GM19023 (cell line): ENCODE measurements around the gene GGT1.
"Not testable (repeated sequence)": the region's sequence is repeated elsewhere in the genome, so short reads cannot be mapped to it uniquely, and the experiment has no call there.

ENCODE experiments used
- ATAC-seq: cut with Tn5 transposase; IDR thresholded peaks from one replicate; pipeline ENCODE4 v1.9.1; 2021; ENCODE audit warnings: mild to moderate bottlenecking, moderate library complexity; ENCODE audit not compliant: unreplicated experiment

The GGT1 gene

DNA sequence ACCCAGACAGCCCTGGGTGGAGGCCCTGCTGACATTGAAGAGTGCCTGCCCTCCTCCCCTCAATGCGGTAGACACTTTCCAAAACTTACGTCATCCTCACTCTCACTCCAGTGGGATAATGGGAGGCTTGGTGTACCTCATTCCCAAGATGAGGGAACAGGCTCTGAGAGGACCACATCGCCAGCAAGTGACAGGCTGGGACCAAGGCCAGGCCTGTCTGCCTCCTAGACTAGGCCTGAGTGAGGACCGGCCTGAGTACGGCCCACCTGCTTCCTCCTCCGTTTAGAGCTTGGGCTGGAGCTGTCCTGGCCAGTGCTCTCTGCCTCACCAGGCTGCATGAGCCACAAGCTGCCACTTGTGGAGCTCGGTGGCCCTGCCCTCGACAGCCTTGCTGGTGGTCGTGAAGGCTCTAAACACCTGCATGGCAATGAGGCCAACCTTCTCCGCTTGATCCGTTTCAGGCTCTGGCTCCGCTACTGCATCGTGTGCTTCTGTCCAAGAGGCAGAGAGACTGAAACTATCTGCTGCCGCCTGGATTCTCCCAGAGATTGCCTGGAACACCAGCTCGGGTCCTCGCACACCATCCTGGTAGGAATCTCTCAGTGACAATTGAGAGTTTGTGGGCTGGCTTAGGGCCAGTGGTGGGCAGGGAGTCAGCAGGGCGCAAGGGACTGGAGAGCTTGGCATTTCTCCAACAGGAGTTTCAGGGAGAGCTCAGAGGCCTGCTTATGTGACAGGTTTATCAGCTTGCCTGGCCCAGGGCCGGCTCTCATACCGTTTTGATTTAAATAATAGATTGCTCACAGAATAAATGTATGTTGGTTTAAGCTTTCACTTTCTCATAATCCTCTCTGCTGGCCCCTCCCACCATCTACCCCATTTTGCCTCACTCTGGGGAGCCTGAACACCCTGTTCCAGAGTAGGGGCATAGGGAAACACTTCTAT is 19.5 kb upstream of the GGT1 start:
- no peak for ATAC-seq

DNA sequence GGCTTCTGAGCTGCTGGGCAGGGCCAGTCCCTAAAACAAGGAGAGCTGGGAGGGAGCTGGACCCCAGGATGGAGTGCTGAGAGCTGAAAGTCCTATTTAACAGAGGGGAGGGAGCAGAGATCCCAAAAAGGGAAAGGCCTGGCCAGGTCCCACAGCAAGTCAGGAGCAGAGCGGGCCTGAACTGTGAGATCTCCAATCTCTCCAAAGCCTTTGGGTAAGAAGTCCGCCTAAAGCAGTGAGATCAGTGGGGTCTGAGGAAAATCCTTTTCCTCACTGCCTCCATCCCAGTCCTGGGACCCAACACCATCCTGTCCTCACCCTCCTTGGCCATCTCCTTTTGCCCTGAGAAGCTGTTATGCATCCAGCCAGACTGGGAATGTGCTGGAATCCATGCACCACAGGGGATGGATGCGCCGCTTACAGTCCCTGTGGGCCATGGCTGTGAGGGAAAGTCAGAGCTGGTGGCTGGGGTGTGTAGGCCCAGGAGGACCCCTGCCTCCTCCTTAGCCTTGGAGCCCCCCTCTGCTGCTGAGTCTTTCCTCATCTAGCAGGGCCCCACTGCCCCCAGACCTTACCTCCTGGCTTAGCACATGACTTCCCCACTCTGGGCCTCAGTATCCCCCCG is 18.7 kb upstream of the GGT1 start:
- no peak for ATAC-seq

DNA sequence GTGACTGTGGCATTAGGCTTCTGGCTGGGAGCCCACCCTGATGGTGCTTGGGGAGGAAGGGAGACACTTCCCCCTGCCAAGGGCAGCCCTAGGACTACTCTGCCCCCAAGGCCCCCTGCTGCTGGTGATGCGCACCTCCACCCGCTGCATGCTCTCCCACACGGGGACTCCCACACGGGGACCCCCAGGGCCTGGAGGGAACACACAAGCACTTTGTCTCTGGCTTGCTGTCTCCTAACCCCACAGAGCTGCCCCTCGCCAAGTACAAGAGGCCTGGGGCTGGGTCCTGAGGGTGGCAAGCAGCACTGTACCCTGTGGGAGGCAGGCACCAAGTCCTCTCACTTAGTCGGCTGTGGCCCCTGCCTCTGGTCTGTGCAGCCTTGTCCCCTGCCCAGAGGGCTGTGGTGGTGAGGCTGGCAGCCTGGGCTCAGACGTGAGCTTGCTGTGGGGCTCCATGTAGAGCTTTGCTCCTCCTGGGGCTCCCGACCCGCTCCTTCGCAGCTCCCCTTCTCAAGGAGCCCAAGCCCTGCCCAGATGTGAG is 18.1 kb upstream of the GGT1 start:
- ATAC-seq, result no peak

DNA sequence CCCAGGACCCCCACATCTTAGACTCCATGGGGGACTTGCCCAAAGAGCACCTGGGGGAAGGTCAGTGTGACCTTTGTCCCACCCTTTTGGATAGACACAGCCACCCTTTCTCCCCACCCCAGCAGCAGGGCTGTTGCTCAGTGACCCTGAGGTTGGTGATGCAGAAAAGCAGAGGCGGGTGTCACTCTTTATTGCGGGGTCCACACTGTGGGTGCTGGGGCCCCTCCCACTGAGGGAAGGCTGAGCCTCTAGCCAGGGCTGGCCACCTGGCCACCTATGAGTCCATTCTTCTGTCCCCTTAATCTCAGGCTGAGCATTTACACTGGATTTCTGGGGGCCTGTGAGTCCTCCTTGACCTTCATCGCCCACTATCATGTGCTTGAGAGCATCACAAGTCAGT is 17.5 kb upstream of the GGT1 start:
- no peak for ATAC-seq

DNA sequence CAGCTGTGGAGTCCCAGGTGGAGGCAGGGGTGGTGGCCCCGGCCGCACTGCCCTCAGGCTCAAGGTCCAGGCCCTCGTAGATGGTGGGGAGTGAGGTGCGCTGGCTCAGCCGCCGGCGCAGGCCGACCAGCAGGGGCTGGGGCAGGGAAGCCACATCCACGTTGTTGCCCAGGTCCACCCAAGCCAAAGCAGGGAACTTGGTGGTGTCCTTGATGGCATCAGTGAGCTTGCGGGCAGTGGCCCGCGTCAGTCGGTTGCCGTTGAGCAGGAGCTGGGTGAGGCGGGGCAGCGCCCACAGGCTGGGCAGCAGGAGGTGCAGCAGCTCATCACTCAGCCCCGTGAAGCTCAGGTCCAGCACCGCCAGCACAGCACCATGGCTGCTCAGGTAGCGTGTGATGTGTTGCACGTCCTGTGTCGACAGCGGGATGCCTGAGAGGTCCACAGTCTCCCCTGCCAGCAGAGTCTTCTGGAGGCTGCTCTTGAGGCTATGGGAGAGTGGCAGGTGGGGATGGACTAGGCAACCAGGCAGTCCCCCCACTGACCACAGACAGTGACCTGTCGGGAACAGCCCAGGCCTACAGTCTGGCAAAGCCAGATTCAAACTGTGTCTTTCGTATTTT is 17.0 kb upstream of the GGT1 start:
- ATAC-seq, result no peak

DNA sequence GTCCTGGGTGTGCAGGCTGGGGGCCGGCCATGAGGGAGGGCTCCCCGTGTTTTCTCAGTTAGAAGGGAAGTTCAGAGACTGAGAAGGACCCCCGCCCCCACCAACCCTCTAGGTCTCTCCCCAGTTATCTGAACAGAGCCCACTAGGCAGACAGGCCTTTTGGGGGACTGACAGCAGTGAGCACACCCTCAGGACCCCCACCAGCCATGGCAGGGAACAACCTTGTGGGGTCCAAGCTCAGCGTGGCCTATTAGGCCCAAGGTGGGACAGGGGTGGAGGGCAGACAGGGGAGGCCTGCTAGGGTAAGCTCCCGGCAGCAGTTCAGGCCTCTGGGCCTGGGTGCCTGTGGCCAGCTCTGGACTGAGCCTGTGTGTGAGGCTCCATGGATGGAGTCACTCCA is 15.7 kb upstream of the GGT1 start:
- ATAC-seq, result no peak

DNA sequence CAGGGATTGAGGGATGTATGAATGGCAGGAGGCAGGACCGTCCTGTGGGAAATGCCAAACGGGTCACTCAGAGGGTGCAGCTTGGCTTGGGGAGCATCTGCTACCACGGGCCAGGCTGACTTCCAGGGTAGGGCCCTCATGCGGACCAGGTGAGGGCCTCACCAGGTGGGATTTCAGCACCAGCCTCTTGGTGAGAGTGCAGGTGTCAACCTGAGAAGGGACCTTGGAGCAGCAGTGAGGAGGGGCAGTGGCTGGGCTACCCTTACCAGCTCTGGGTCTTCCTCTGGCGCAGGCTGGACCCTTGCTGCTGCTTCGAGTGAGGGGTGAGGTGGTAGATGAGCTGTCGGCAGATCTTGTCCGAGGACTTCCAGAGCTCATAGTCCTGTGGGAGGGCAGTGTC is 15.0 kb upstream of the GGT1 start:
- no peak for ATAC-seq

DNA sequence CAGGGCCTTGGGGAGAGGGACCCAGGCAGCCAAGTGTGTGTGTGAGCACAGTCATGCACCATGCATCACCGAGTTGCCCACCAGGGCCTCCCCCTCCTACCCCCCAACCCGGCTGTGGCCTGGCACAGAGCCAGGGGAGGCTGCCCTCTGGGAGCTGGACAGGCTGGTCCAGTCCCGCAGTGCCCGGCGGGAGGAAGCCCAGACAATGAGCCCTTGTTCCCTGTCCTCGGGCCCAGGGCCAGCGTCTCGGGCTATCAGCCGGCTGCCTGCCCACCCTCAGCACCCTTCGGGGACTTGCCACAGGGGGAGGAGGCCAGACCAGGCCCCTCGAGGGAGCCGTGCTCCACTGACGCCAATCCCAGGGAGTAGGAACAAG is 14.6 kb upstream of the GGT1 start:
- ATAC-seq, result no peak

DNA sequence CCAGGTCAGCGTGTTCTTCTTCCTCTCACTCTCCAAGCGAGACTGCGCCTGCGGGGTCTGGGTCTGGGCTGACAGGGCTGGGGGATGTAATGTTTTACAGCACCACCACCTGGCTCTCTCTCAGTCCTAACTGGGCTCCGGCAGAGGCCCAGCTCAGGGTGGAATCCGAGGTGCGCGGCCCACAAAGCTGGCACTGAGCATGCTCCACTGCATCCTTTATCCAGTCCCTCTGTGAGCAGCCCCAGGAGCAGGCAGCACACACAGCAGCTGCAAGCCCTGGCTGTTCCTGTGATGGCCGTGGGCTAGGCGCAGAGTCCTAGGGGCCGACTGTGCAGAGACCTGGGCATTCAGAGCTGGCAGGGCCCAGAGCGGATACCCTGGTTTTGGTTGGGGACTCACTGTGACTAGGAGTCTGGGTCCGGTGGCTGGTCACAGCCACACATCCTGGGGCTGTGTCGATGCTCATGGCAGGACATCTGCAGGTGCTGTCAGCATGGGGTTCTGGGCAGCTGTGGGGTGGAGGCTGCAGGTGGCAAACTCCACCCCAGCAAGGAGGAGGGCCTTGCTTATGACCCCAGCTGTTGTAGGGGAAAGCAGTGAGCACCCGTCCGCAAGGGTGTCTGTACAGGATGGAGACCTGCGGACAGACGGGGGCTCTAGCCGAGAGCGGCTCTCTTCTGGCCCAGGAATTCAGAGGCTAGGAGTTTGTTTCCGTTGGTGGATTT is 14.1 kb upstream of the GGT1 start:
- no peak for ATAC-seq

DNA sequence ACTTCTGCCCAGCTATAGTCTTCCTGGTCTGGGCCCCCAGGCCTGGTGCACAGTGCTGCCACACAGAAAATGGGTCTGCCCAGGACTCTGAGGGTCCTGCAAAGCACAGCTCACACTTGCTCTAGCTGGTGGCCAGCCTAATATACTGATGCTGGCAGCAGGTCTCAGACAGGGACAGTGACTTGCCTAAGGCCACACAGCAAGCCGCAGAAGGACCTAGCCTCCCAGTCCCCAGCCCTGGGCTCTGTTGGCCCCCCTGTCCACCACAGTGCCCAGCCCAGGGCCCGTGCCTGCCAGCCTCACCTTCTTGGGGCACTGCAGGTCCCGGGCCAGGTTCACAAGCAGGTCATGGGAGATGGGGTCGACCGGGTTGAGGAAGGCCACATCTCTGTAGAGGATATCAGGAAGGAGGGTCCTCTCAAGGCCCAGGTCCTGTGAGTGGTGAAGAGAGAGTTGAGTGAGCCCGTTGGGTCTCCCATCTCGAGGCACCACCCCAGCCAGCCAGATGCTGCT is 13.4 kb upstream of the GGT1 start:
- no peak for ATAC-seq

DNA sequence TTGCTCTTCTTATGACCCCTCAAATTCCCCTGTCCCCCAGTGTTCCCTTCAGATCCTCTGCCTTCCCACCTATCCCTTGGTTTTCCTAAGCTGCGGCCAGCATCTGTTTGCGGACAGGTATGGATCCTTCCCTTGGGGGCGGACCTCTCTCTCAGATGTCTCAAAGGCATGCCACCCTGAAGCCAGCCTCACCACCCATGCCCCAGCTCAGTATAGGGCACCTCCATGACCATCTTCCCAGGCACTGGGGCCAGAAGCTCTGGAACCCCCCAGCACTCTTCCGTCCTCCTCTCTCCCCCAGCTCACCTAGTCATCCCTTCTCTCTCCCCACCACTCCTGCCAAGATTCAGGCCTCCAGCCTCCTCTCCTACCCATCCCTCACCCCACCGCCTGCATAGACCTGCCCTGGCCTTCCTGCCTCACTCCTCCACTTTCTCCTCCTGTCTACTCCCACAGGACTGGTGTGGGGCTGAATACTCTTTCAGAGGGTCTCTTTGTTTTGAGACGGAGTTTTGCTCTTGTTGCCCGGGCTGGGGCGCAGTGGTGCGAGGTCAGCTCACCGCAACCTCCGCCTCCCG is 12.3 kb upstream of the GGT1 start:
- ATAC-seq, result no peak

DNA sequence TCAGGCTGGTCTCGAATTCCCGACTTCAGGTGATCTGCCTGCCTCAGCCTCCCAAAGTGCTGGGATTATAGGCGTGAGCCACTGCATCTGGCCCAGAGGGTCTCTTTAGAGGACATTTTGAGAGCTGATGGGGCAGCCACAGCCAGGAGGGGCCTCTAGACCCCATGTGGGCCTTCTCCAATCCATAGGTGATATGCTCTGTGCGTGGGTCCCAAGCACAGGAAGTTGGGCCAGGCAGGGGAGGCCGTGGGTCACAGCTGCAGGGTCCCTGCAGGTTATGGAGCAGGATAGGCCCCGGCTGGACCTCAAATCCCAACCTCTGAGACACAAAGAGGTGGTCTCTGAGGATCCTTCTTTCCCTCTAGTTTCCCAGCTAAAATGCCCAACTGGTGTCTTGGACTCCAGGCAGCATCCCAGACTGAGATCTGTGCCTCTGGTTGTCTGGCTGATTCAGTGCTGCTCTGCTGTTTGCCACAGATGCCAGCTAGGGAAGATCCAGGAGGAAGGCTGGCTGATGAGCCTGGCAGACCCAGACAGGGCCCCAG is 11.6 kb upstream of the GGT1 start:
- ATAC-seq, result no peak

DNA sequence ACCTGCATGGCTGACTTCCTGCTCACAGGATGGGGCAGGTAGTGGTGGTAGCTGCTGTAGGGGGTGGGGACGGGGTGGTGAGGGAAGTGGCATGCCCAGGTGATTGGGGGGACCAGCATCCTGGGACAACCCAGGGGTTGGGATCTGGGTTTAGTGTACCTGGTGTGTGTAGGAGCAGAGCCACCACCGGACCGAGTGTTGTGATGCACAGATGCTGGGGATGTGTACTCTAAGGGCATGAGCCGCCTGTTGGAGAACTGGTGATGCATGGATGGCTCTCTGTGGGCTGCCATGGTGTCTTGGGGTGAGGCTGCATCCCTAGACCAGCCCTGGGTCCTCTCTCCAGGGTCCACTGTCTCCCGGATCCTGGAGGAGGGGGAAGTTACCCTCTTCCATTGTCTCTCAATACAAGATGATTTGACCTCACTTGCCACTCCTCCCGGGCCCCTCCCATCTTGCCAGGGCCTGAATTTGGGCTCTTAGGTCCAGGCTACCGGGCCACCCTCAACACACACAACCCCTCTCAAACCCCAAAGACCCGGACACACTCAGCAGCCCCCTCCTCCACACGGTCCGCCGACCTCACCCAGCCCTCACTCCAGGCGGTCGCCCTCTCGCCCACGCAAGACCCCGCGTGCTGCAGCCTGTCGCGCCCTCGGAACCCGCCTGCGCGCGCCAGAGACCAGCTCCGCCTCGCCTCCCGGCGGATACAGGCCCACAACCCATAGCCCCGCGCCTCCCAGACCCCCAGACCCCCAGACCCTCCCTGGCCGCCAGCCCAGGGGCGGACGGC is 10.7 kb upstream of the GGT1 start:
- ATAC-seq, result no peak

DNA sequence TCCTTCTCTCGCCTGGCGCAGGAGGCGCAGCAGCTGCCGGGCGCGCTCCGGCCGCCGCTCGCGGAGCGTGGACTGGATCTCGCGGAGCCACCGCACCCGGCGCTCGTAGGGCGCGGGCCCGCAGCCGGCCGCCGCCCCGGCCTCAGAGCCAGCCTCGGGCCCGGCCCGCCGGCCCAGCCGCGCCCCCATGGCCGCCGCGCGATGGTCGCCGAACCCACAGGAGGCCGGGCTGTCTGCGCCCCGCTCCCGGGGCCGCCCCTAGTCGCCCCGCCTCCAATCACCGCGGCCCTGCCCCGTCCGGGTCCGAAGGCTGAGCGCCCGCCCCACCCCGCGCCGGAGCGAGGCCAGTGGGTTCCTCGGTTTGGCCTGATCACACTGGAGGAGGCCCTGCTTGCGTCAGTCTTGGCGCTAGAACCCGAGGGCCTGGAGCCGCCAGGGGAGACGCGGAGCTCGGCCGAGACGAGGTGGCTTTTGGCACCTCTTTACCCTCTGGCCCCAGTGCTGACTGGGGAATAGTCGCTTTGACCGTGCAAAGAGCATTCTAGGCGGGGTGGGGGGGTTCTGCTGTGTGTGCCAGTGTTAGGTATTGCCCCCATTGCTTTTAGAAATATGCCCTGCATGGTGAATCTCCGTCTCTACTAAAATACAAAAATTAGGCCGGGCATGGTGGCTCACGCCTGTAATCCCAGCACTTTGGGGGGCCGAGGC is 10.0 kb upstream of the GGT1 start, which contains the start of gene LRRC75B:
LRRC75B (minus strand) TSS at position 223 of the 708 bp plus-strand sequence; CDS start at position 189, 34 bp downstream.
- ATAC-seq, result peak; percentile 78

DNA sequence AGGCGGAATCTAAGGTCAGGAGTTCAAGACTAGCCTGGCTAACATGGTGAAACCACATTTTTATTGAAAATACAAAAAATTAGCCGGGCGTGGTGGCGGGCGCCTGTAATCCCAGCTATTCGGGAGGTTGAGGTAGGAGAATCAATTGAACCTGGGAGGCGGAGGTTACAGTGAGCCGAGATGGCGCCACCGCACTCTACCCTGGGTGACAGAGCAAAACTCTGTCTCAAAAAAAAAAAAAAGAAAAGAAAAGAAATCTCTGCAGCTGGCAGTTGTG is 9.5 kb upstream of the GGT1 start:
- ATAC-seq, result not testable (repeated sequence)

DNA sequence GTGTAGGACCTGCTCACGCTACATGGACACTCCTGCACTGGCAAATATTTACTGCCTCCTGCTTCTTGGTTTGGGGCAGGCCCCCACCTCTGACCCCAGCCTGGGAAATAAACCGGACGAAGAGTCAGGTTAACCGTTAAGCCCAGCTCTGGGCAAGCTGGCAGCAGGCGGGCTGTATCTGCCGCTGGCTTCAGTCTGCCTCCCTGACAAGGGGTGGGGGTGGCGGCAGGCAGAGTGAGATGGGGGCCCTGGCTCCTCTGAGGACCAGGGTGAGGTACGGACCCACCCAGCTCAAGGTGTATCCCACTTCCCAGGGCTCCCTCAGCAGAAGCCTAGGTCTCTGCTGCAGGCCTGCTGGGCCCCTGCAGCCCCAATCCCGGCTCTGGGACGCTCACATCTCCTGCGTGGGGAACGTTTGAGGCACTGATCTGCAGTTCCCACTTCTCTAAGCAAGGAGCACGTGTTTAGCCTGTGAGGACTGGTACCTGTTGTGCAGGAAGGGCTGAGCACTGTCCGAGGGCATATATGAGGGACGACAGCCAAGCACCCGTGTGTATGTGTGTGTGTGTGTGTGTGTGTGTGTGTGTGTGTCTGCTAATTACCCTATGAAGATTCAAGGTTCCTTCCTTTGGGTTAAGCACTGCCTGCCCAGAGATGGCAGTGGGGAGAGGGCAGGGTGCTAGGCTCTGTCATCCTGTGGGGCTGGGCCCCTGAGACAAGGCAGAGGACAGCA is 9.0 kb upstream of the GGT1 start:
- no peak for ATAC-seq

DNA sequence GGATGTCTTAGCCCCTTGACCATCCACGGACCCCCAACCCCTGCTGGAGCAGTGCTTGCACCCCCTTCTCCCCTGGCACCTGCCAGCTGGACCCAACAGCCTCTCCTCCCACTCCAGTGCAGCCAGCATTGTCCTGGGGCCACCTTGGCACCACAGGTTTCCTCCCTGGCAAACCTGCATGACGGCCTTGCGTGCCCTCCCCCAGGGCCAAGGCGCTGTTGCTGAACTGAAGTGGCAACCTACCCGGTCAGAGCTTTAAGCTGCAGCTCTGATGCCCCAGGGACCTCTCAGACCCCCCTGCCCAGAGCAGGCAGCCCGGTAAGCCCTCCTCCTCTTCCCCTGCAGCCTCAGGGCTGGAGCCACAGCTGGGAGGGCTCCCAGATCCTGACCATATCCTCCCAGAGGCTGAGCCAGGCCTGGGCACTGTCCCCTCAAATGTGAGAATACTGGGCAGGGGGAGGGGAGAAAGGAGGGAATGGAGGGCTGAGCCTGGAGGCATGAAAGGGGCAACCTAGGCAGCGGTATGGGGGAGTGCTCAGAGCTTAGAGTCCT is 8.3 kb upstream of the GGT1 start:
- ATAC-seq, result no peak

DNA sequence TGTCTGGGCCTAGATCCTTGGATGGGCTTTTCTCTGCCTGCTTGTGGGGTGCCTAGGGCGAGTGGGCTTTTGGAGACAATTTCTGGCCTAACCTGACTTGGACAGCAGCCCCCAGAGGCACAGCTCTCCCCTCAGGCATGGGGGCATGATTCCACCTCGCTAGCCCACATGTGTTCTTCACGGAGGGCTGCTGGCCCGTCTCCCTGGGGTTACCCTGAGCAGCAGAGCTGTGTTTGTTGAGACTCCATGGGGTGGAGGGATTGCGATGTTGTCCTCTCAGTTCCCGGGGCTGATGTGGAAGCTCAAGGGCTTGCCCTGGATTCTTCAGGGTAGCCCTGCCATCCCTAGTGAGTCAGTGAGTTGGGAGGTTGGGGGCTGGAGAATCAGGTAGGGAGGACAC is 7.8 kb upstream of the GGT1 start:
- no peak for ATAC-seq
